IPS-15b (cell line): ENCODE results near the gene IRF8.

Source experiments
- H3K27me3 ChIP-seq: one replicate; pipeline ENCODE4 v1.6.1; 2013; ENCODE audit warnings: low read length; ENCODE audit not compliant: control insufficient read depth, insufficient read depth
- H3K36me3 ChIP-seq: one replicate; pipeline ENCODE4 v1.6.1; 2013; ENCODE audit warnings: low read length; ENCODE audit not compliant: control insufficient read depth, insufficient read depth
- H3K4me1 ChIP-seq: one replicate; pipeline ENCODE4 v1.6.1; 2013; ENCODE audit warnings: mild to moderate bottlenecking, low read length; ENCODE audit not compliant: control insufficient read depth, insufficient read depth
- H3K4me3 ChIP-seq: one replicate; pipeline ENCODE4 v1.5.1; 2013; ENCODE audit warnings: low read depth, low read length
- H3K9ac ChIP-seq: one replicate; pipeline ENCODE4 v1.6.1; 2013; ENCODE audit warnings: low read depth, mild to moderate bottlenecking, low read length
- H3K9me3 ChIP-seq: one replicate; pipeline ENCODE4 v1.6.1; 2013; ENCODE audit warnings: mild to moderate bottlenecking, low read length; ENCODE audit not compliant: control insufficient read depth, insufficient read depth

IRF8 gene

GRCh38 chr16:85960486-85961046 lies 61.6 kb downstream of the IRF8 start:
- H3K9me3 ChIP-seq, result no peaks in the 10 kb centered on the region
- H3K4me1 ChIP-seq, result no peaks in the 10 kb centered on the region
- H3K9ac ChIP-seq, result no peak overlapping the region
- no peak overlapping the region for H3K4me3 ChIP-seq
- no peaks in the 10 kb centered on the region for H3K27me3 ChIP-seq
- H3K36me3 ChIP-seq, result no peaks in the 10 kb centered on the region

GRCh38 chr16:85961988-85962915 lies 63.3 kb downstream of the IRF8 start:
- no peaks in the 10 kb centered on the region for H3K9me3 ChIP-seq
- H3K4me1 ChIP-seq, result no peaks in the 10 kb centered on the region
- no peak overlapping the region for H3K4me3 ChIP-seq
- no peaks in the 10 kb centered on the region for H3K27me3 ChIP-seq
- no peaks in the 10 kb centered on the region for H3K36me3 ChIP-seq
- H3K9ac ChIP-seq, result no peak overlapping the region

- Histone ChIP-seq H3K27me3 (no peaks in the 10 kb centered on the region), H3K36me3 (no peaks in the 10 kb centered on the region), H3K4me3 (no peak overlapping the region), H3K9ac (no peak overlapping the region), H3K9me3 (no peaks in the 10 kb centered on the region), H3K4me1 (no peaks in the 10 kb centered on the region)
Measured at GRCh38 chr16:85963753-85964285, 64.9 kb downstream of the IRF8 start.

- no peaks in the 10 kb centered on the region for H3K27me3 ChIP-seq
- H3K4me1 ChIP-seq, result no peaks in the 10 kb centered on the region
- no peaks in the 10 kb centered on the region for H3K9me3 ChIP-seq
- H3K4me3 ChIP-seq, result no peak overlapping the region
- no peaks in the 10 kb centered on the region for H3K36me3 ChIP-seq
- no peak overlapping the region for H3K9ac ChIP-seq
Measured at GRCh38 chr16:85965125-85965524, 66.2 kb downstream of the IRF8 start.

GRCh38 chr16:85967111-85967510 lies 68.1 kb downstream of the IRF8 start:
- no peaks in the 10 kb centered on the region for H3K9me3 ChIP-seq
- no peaks in the 10 kb centered on the region for H3K36me3 ChIP-seq
- H3K4me3 ChIP-seq, result no peak overlapping the region
- H3K27me3 ChIP-seq, result no peaks in the 10 kb centered on the region
- no peak overlapping the region for H3K9ac ChIP-seq
- no peaks in the 10 kb centered on the region for H3K4me1 ChIP-seq

- Histone ChIP-seq H3K4me3 (no peak overlapping the region), H3K27me3 (no peaks in the 10 kb centered on the region), H3K9ac (no peak overlapping the region), H3K36me3 (no peaks in the 10 kb centered on the region), H3K4me1 (no peaks in the 10 kb centered on the region), H3K9me3 (no peaks in the 10 kb centered on the region)
Measured at GRCh38 chr16:85968041-85968920, 69.3 kb downstream of the IRF8 start.

- Histone ChIP-seq H3K4me3 (no peak overlapping the region), H3K4me1 (no peaks in the 10 kb centered on the region), H3K36me3 (no peaks in the 10 kb centered on the region), H3K9ac (no peak overlapping the region), H3K27me3 (no peaks in the 10 kb centered on the region), H3K9me3 (no peaks in the 10 kb centered on the region)
Measured at GRCh38 chr16:85969159-85969558, 70.2 kb downstream of the IRF8 start.

GRCh38 chr16:85969591-85969990 lies 70.6 kb downstream of the IRF8 start:
- H3K36me3 ChIP-seq, result no peaks in the 10 kb centered on the region
- H3K9ac ChIP-seq, result no peak overlapping the region
- no peaks in the 10 kb centered on the region for H3K27me3 ChIP-seq
- H3K9me3 ChIP-seq, result no peaks in the 10 kb centered on the region
- no peak overlapping the region for H3K4me3 ChIP-seq
- H3K4me1 ChIP-seq, result no peaks in the 10 kb centered on the region

- Histone ChIP-seq H3K9me3 (no peaks in the 10 kb centered on the region), H3K27me3 (no peaks in the 10 kb centered on the region), H3K9ac (no peak overlapping the region), H3K36me3 (no peaks in the 10 kb centered on the region), H3K4me1 (no peaks in the 10 kb centered on the region), H3K4me3 (no peak overlapping the region)
Measured at GRCh38 chr16:85970016-85970733, 71.2 kb downstream of the IRF8 start.

- H3K36me3 ChIP-seq, result no peaks in the 10 kb centered on the region
- no peaks in the 10 kb centered on the region for H3K9me3 ChIP-seq
- H3K4me3 ChIP-seq, result no peak overlapping the region
- no peaks in the 10 kb centered on the region for H3K27me3 ChIP-seq
- no peaks in the 10 kb centered on the region for H3K4me1 ChIP-seq
- no peak overlapping the region for H3K9ac ChIP-seq
Measured at GRCh38 chr16:85970738-85971137, 71.8 kb downstream of the IRF8 start.
